IMR-90 (cell line): Measurements from ENCODE around the gene LINC00237. TPM values are rescaled to one million over a fixed set of nuclear protein-coding genes. Genes with fewer than 3 reads are reported as not detected.

ENCODE experiments used
- ATAC-seq: fragments of 200-7000 bp; cut with Tn5 transposase; 2 replicates; pipeline ENCODE4 v1.9.1; 2020; ENCODE audit warnings: low read depth, mild to moderate bottlenecking, moderate library complexity
- BruUV-seq: library from RNA; stranded (reverse); fragments of 400-500 nt; replicated peaks from 2 replicates; lab custom pipeline; 2021; lab: Mats Ljungman, UMichigan
- CTCF ChIA-PET: fragments of 300-600 bp; formaldehyde crosslinking; extraction: SDS; loops from one replicate; lab custom pipeline; 2021; ENCODE audit warnings: antibody characterized with exemption; lab: Yijun Ruan, JAX
- POLR2A ChIA-PET: fragments of 300-600 bp; sonication (Branson Sonifier 250); formaldehyde crosslinking; loops from one replicate; lab custom pipeline; 2022; ENCODE audit warnings: antibody characterized with exemption; ENCODE audit not compliant: unreplicated experiment; lab: Charles Lee
- DNase-seq: peaks from one replicate; pipeline ENCODE4 v3.0.0; 2013
- H2AFZ ChIP-seq: replicated peaks from 2 replicates; pipeline ENCODE3; 2013; ENCODE audit warnings: low read length, mild to moderate bottlenecking; ENCODE audit not compliant: poor library complexity
- H2AK5ac ChIP-seq: 2 replicates; pipeline ENCODE4 v1.6.1; 2013; ENCODE audit warnings: low read depth, low read length, inconsistent platforms
- H2AK9ac ChIP-seq: replicated peaks from 2 replicates; pipeline ENCODE3; 2013; ENCODE audit warnings: mild to moderate bottlenecking, low read depth, low read length, moderate library complexity; ENCODE audit not compliant: poor library complexity
- H2BK120ac ChIP-seq: 2 replicates; pipeline ENCODE4 v1.6.1; 2013; ENCODE audit warnings: low read depth, low read length, inconsistent platforms
- H2BK15ac ChIP-seq: 3 replicates; pipeline ENCODE4 v1.6.1; 2013; ENCODE audit warnings: low read depth, low read length, inconsistent platforms
- H2BK20ac ChIP-seq: 2 replicates; pipeline ENCODE4 v1.6.1; 2013; ENCODE audit warnings: low read depth, mild to moderate bottlenecking, inconsistent platforms, low read length, moderate library complexity
- H2BK5ac ChIP-seq: 2 replicates; pipeline ENCODE4 v1.6.1; 2013; ENCODE audit warnings: mild to moderate bottlenecking, low read depth, low read length, inconsistent platforms; ENCODE audit not compliant: poor library complexity, severe bottlenecking
- H3K14ac ChIP-seq: replicated peaks from 2 replicates; pipeline ENCODE4 v1.6.1; 2013; ENCODE audit warnings: low read depth, low read length, inconsistent platforms
- H3K18ac ChIP-seq: 2 replicates; pipeline ENCODE4 v1.6.1; 2013; ENCODE audit warnings: low read depth, low read length, control low read depth
- H3K23ac ChIP-seq: 2 replicates; pipeline ENCODE4 v1.6.1; 2013; ENCODE audit warnings: low read depth, low read length, inconsistent platforms
- H3K27ac ChIP-seq: 2 replicates; pipeline ENCODE4 v1.5.1; 2013; ENCODE audit warnings: mild to moderate bottlenecking, control low read depth, low read length; ENCODE audit not compliant: insufficient read depth
- H3K27me3 ChIP-seq: 2 replicates; pipeline ENCODE4 v1.6.1; 2013; ENCODE audit warnings: low read length; ENCODE audit not compliant: control insufficient read depth, insufficient read depth
- H3K36me3 ChIP-seq: 2 replicates; pipeline ENCODE4 v1.6.1; 2013; ENCODE audit warnings: low read length, mixed read lengths; ENCODE audit not compliant: control insufficient read depth, insufficient read depth
- H3K4ac ChIP-seq: 2 replicates; pipeline ENCODE4 v1.6.1; 2013; ENCODE audit warnings: low read depth, low read length, inconsistent platforms
- H3K4me1 ChIP-seq: 2 replicates; pipeline ENCODE4 v1.6.1; 2013; ENCODE audit warnings: low read length, mixed read lengths; ENCODE audit not compliant: control insufficient read depth, insufficient read depth
- H3K4me2 ChIP-seq: 2 replicates; pipeline ENCODE4 v1.6.1; 2013; ENCODE audit warnings: low read depth, mild to moderate bottlenecking, control low read depth, low read length, moderate library complexity
- H3K4me3 ChIP-seq: 2 replicates; pipeline ENCODE4 v1.5.1; 2013; ENCODE audit warnings: low read depth, mild to moderate bottlenecking, control low read depth, low read length, moderate library complexity; ENCODE audit not compliant: insufficient read depth
- H3K56ac ChIP-seq: 2 replicates; pipeline ENCODE4 v1.6.1; 2013; ENCODE audit warnings: low read length, inconsistent platforms; ENCODE audit not compliant: insufficient read depth; ENCODE audit errors: extremely low read depth
- H3K79me1 ChIP-seq, 2 experiments: 2 replicates each; pipeline ENCODE4 v1.6.1; 2013; ENCODE audit warnings: low read length in 2 of 2, inconsistent platforms in 1 of 2, low read depth in 1 of 2
- H3K9ac ChIP-seq: 2 replicates; pipeline ENCODE4 v1.6.1; 2013; ENCODE audit warnings: low read depth, low read length, control low read depth
- H3K9me1 ChIP-seq: 2 replicates; pipeline ENCODE4 v1.6.1; 2013; ENCODE audit warnings: low read length, inconsistent platforms; ENCODE audit not compliant: insufficient read depth
- H3K9me3 ChIP-seq: 2 replicates; pipeline ENCODE4 v1.6.1; 2013; ENCODE audit warnings: low read length; ENCODE audit not compliant: control insufficient read depth, insufficient read depth
- H4K20me1 ChIP-seq: 2 replicates; pipeline ENCODE4 v1.6.1; 2013; ENCODE audit warnings: low read length, inconsistent platforms; ENCODE audit not compliant: insufficient read depth
- H4K5ac ChIP-seq: 2 replicates; pipeline ENCODE4 v1.6.1; 2013; ENCODE audit warnings: mild to moderate bottlenecking, low read depth, low read length, control low read depth
- H4K8ac ChIP-seq, 2 experiments: 2 replicates each; pipeline ENCODE4 v1.6.1; 2013; ENCODE audit warnings: low read depth in 2 of 2, low read length in 2 of 2, control low read depth in 1 of 2, inconsistent platforms in 1 of 2
- H4K91ac ChIP-seq: 2 replicates; pipeline ENCODE4 v1.6.1; 2013; ENCODE audit warnings: low read depth, low read length, inconsistent platforms; ENCODE audit not compliant: insufficient read depth
- BHLHE40 ChIP-seq: fragments of 150-350 bp; IDR thresholded peaks from 2 replicates; pipeline ENCODE4 v1.6.1; 2016; ENCODE audit warnings: mild to moderate bottlenecking, low read depth, low read length
- CEBPB ChIP-seq: IDR thresholded peaks from 2 replicates; pipeline ENCODE4 v1.6.1; 2012; ENCODE audit warnings: low read depth, low read length, improper control_type of control experiment
- CHD1 ChIP-seq: IDR thresholded peaks from 2 replicates; pipeline ENCODE4 v1.6.1; 2012; ENCODE audit warnings: low read depth, low read length, improper control_type of control experiment
- CTCF ChIP-seq: conservative IDR thresholded peaks from 2 replicates; pipeline ENCODE4 v1.5.1; 2012; ENCODE audit warnings: mild to moderate bottlenecking, low read depth, low read length, improper control_type of control experiment
- FOS ChIP-seq: fragments of 150-350 bp; IDR thresholded peaks from 2 replicates; pipeline ENCODE4 v1.6.1; 2016; ENCODE audit warnings: low read depth, low read length
- MAFK ChIP-seq: IDR thresholded peaks from 2 replicates; pipeline ENCODE4 v1.6.1; 2012; ENCODE audit warnings: low read depth, low read length, improper control_type of control experiment
- MAZ ChIP-seq: IDR thresholded peaks from 2 replicates; pipeline ENCODE4 v1.6.1; 2012; ENCODE audit warnings: low read depth, mild to moderate bottlenecking, low read length, improper control_type of control experiment, moderate library complexity, borderline replicate concordance
- MXI1 ChIP-seq: IDR thresholded peaks from 2 replicates; pipeline ENCODE4 v1.6.1; 2012; ENCODE audit warnings: low read depth, mild to moderate bottlenecking, low read length, moderate library complexity, borderline replicate concordance
- NFE2L2 ChIP-seq: fragments of 150-350 bp; IDR thresholded peaks from 2 replicates; pipeline ENCODE4 v1.6.1; 2016; ENCODE audit warnings: low read depth, mild to moderate bottlenecking, low read length
- POLR2A ChIP-seq: IDR thresholded peaks from 2 replicates; pipeline ENCODE4 v1.6.1; 2012; ENCODE audit warnings: mild to moderate bottlenecking, low read depth, low read length
- RAD21 ChIP-seq: IDR thresholded peaks from 2 replicates; pipeline ENCODE4 v1.6.1; 2012; ENCODE audit warnings: low read length, improper control_type of control experiment
- RCOR1 ChIP-seq: IDR thresholded peaks from 2 replicates; pipeline ENCODE4 v1.6.1; 2012; ENCODE audit warnings: mild to moderate bottlenecking, low read length, improper control_type of control experiment; ENCODE audit not compliant: insufficient replicate concordance
- RFX5 ChIP-seq: IDR thresholded peaks from 2 replicates; pipeline ENCODE4 v1.8.0; 2012; ENCODE audit warnings: low read depth, mild to moderate bottlenecking, low read length, moderate library complexity
- SMC3 ChIP-seq: fragments of 150-350 bp; IDR thresholded peaks from 2 replicates; pipeline ENCODE4 v1.6.1; 2016; ENCODE audit warnings: low read depth, mild to moderate bottlenecking, antibody characterized with exemption, low read length, moderate library complexity
- USF2 ChIP-seq: fragments of 150-350 bp; IDR thresholded peaks from 2 replicates; pipeline ENCODE4 v1.6.1; 2017; ENCODE audit warnings: mild to moderate bottlenecking, antibody characterized with exemption, low read length, low read depth
- WGBS, 2 experiments: methylation state at CpG; one replicate each; pipeline versions ENCODE4 v1.1.5 to v1.1.7; 2013; ENCODE audit warnings: missing lambda C conversion rate in 2 of 2; ENCODE audit not compliant: insufficient read length in 1 of 2; ENCODE audit errors: extremely low coverage in 2 of 2; 5-methylcytosine and 5-hydroxymethylcytosine counted together
- dilution Hi-C: fragments of 300-500 bp; cut with HindIII; formaldehyde crosslinking; loops from one replicate; pipeline ENCODE4 v1.14.3; 2018; ENCODE audit warnings: low sequenced_read_pairs; ENCODE audit not compliant: unreplicated experiment
- in situ Hi-C: fragments of 300-500 bp; cut with MboI; formaldehyde crosslinking; loops from 3 replicates; pipeline ENCODE4 v1.14.3; 2019; ENCODE audit warnings: low sequenced_read_pairs, inconsistent platforms, mixed read lengths
- intact Hi-C: fragments of 100-400 bp; cut with micrococcal nuclease; formaldehyde crosslinking; loops from 2 replicates; pipeline ENCODE4 v1.10.0; 2022
- polyA plus RNA-seq, 3 experiments: library from polyadenylated mRNA; depleted of rRNA; stranded (reverse); fragments of >200 nt; gene quantifications; 2 replicates each; pipeline ENCODE4 v1.2.3, GENCODE V29; 2012; ENCODE audit warnings: low replicate concordance in 1 of 3
- total RNA-seq: library from RNA; depleted of rRNA; stranded (reverse); fragments of >200 nt; gene quantifications from 2 replicates; pipeline ENCODE4 v1.2.3, GENCODE V29; 2012
- TF ChIP-seq, protein P1 (sequence below): fragments of 150-350 bp; IDR thresholded peaks from 2 replicates; pipeline ENCODE4 v1.6.1; 2016; ENCODE audit warnings: low read depth, mild to moderate bottlenecking, low read length, moderate library complexity, borderline replicate concordance

The LINC00237 gene
- total and polyA plus RNA-seq, 2 of the 4 experiments (the other 2 are of a cell fraction): not detected

DNA sequence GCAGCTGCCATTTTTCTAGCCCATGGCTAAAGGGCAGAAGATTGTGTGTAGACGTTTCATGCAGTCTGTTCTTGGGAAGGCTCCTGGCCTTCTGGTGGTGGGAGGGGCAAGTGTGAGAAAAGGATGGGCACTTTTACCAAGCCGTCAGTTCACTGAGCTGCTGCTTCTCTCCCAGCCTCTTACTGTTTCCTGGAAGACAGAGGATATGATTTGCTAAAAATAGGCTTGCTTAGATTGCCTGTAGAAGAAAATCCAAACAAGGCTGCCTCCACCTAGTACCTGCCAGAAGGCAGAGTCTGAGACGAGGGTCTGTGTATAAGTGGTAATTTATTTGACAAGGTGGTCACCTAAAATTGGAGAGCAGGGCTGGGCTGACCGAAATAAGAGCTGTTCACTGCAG is 27.2 kb upstream of the LINC00237 start:
- TF ChIP-seq CEBPB (no peak), MAZ (no peak), MAFK (no peak), RCOR1 (no peak), POLR2A (no peak), CTCF (no peak), FOS (no peak), RAD21 (no peak), CHD1 (no peak), BHLHE40 (no peak), NFE2L2 (no peak), RFX5 (no peak), MXI1 (no peak), USF2 (no peak), SMC3 (no peak)
- TF ChIP-seq, protein P1, sequence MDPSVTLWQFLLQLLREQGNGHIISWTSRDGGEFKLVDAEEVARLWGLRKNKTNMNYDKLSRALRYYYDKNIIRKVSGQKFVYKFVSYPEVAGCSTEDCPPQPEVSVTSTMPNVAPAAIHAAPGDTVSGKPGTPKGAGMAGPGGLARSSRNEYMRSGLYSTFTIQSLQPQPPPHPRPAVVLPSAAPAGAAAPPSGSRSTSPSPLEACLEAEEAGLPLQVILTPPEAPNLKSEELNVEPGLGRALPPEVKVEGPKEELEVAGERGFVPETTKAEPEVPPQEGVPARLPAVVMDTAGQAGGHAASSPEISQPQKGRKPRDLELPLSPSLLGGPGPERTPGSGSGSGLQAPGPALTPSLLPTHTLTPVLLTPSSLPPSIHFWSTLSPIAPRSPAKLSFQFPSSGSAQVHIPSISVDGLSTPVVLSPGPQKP: no peak
- CTCF ChIA-PET: no interaction called here
- intact Hi-C loops: no loop called here
- no peaks in the 10 kb centered on the region for H3K27me3 ChIP-seq
- in situ Hi-C loops: no loop called here
- H3K23ac ChIP-seq: no peak overlapping the region
- H3K4ac ChIP-seq: no peak overlapping the region
- ATAC-seq (no peak), DNase-seq (no peak)
- H3K27ac ChIP-seq: no peak overlapping the region
- no peak overlapping the region for H3K56ac ChIP-seq
- no peak overlapping the region for H4K91ac ChIP-seq
- H3K4me2 ChIP-seq: no peak overlapping the region
- H4K20me1 ChIP-seq: no peaks in the 10 kb centered on the region
- no peak overlapping the region for H4K5ac ChIP-seq
- H3K9ac ChIP-seq: no peak overlapping the region
- no peak overlapping the region for H2BK20ac ChIP-seq
- H3K36me3 ChIP-seq: peaks cover 9% of the 10 kb centered on the region
- POLR2A ChIA-PET: no interaction called here
- peaks cover 0 to 4% of the 10 kb centered on the region in 2 experiments; a peak in 1 of 4 replicates for H3K79me1 ChIP-seq
- H2BK15ac ChIP-seq: no peak overlapping the region
- 100% methylated on average over 1 of the region's 4 CpGs; no CpG with 5 or more reads in 1 of the 2 experiments for WGBS, 2 experiments
- H4K8ac ChIP-seq: no peak overlapping the region
- no peak overlapping the region for H2AK5ac ChIP-seq
- H3K18ac ChIP-seq: no peak overlapping the region
- no peak overlapping the region for H3K14ac ChIP-seq
- no peak overlapping the region for H2AK9ac ChIP-seq
- no peak overlapping the region for H2AFZ ChIP-seq
- H2BK5ac ChIP-seq: no peak overlapping the region
- H3K4me1 ChIP-seq: no peaks in the 10 kb centered on the region
- H3K4me3 ChIP-seq: no peak overlapping the region
- H3K9me1 ChIP-seq: peaks cover 2% of the 10 kb centered on the region; the same call in 1 of the 2 replicates
- dilution Hi-C loops: no loop called here
- H2BK120ac ChIP-seq: no peak overlapping the region
- no TSS peak for BruUV-seq
- H3K9me3 ChIP-seq: no peaks in the 10 kb centered on the region
